ENCODE results near the gene OFD1. TPM values are rescaled to one million over a fixed set of nuclear protein-coding genes. Genes with fewer than 3 reads are reported as not detected.

OFD1 gene
- total RNA-seq, 3 donors from 2014 or later (not counting 1 experiment from before 2014, with no cell fraction given) = 62.8 to 77.6 (median 74.9) TPM

DNA sequence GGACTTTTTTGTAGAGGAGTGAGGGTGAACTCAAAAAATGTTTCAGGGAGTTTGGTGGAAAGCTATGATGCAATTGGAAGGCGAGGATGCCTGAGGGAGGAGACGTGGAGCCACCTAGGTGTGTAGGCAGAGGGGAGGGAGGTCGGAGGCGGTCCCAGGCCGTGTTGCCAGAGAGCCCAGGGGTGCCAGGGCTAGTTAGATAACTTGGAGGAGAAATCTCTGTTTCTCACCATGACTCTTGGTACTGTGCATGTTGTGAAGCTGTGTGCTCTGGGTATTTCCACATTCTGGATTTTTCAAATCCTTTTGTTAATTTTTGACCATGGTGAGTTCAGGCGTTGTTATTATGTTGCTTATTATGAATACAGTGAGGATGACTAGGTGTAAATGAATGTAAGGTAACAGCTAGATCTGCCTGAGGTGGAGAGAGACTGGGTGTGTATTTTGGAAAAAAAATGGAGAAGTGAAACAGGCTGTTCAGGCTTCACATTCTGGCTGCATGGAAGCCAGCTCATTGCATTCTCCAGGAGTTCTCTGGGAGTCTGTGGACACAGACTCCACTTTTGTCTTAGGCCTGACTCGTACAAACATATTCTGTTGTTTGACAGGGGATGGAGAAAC, 41.1 kb upstream of the OFD1 start:
- Mint-ChIP-seq H3K9me3 (no peaks in the 10 kb centered on the region), H3K27ac (peak overlapping the region; percentile 86 to 90), H3K4me3 (peak overlapping the region; percentile 64), H3K36me3 (no peaks in the 10 kb centered on the region), H3K27me3 (ENCODE audit: low read depth in 2 of 2) (no peaks in the 10 kb centered on the region), H3K4me1 (peaks cover 66% of the 10 kb centered on the region in 2 donors)
- TF ChIP-seq, protein P1, sequence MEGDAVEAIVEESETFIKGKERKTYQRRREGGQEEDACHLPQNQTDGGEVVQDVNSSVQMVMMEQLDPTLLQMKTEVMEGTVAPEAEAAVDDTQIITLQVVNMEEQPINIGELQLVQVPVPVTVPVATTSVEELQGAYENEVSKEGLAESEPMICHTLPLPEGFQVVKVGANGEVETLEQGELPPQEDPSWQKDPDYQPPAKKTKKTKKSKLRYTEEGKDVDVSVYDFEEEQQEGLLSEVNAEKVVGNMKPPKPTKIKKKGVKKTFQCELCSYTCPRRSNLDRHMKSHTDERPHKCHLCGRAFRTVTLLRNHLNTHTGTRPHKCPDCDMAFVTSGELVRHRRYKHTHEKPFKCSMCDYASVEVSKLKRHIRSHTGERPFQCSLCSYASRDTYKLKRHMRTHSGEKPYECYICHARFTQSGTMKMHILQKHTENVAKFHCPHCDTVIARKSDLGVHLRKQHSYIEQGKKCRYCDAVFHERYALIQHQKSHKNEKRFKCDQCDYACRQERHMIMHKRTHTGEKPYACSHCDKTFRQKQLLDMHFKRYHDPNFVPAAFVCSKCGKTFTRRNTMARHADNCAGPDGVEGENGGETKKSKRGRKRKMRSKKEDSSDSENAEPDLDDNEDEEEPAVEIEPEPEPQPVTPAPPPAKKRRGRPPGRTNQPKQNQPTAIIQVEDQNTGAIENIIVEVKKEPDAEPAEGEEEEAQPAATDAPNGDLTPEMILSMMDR (IDR thresholded peaks at IDR 0.05) = no peak
- intact Hi-C loops (cut with micrococcal nuclease) = loop anchor here (10.0 kb wide), 2 partner anchors 609 to 739 kb away; no protein-coding TSS in a partner anchor
- DNase-seq (no peak), ATAC-seq (no peak)
- Histone ChIP-seq H3K4me3 (ENCODE audit: low read length) (no peak overlapping the region), H3K27me3 (ENCODE audit: control insufficient read depth, insufficient read depth, low read length) (no peaks in the 10 kb centered on the region), H3K36me3 (ENCODE audit: control insufficient read depth, insufficient read depth, low read length) (no peaks in the 10 kb centered on the region), H3K4me1 (ENCODE audit: control insufficient read depth, insufficient read depth, low read length) (peaks cover 53% of the 10 kb centered on the region), H3K9me3 (ENCODE audit: control insufficient read depth, insufficient read depth, low read length) (no peaks in the 10 kb centered on the region), H3K27ac (ENCODE audit: low read length) (peak overlapping the region; percentile 95)
- WGBS (ENCODE audit: insufficient coverage) = 68% methylated on average over 6 of the region's 7 CpGs

DNA sequence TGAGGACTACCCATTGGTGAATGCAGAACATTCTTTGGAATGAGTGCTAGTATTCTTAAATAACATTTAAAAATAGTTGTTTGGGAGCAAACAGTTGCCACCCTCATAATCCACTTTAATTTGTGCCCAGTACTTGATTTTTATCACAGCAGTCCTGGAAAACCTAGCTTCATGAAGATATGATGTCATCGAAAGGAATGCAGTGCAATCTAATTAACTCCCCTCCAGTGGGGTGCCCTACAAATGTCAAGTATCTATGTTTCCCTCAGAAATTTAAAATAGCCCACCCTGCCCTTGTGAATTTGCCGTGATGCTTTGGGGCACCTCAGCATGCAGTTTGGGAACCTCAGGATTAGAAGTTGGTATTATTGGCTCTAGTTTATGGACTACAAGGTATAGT, 40.2 kb upstream of the OFD1 start:
- WGBS (ENCODE audit: insufficient coverage) = 100% methylated on average over 1 of the region's 2 CpGs
- TF ChIP-seq, protein P1 (IDR thresholded peaks at IDR 0.05) = no peak
- Histone ChIP-seq H3K36me3 (ENCODE audit: control insufficient read depth, insufficient read depth, low read length) (no peaks in the 10 kb centered on the region), H3K9me3 (ENCODE audit: control insufficient read depth, insufficient read depth, low read length) (no peaks in the 10 kb centered on the region), H3K27me3 (ENCODE audit: control insufficient read depth, insufficient read depth, low read length) (no peaks in the 10 kb centered on the region), H3K27ac (ENCODE audit: low read length) (no peak overlapping the region), H3K4me1 (ENCODE audit: control insufficient read depth, insufficient read depth, low read length) (peaks cover 56% of the 10 kb centered on the region), H3K4me3 (ENCODE audit: low read length) (no peak overlapping the region)
- intact Hi-C loops (cut with micrococcal nuclease) = loop anchor here (10.0 kb wide), 2 partner anchors 610 to 740 kb away; no protein-coding TSS in a partner anchor
- no peak for ATAC-seq
- Mint-ChIP-seq H3K4me1 (peaks cover 71 to 72% of the 10 kb centered on the region in 2 donors), H3K36me3 (no peaks in the 10 kb centered on the region), H3K27me3 (ENCODE audit: low read depth in 2 of 2) (no peaks in the 10 kb centered on the region), H3K4me3 (no peak overlapping the region), H3K27ac (peak overlapping the region; percentile 86 to 88), H3K9me3 (no peaks in the 10 kb centered on the region)
- DNase-seq = no peak

DNA sequence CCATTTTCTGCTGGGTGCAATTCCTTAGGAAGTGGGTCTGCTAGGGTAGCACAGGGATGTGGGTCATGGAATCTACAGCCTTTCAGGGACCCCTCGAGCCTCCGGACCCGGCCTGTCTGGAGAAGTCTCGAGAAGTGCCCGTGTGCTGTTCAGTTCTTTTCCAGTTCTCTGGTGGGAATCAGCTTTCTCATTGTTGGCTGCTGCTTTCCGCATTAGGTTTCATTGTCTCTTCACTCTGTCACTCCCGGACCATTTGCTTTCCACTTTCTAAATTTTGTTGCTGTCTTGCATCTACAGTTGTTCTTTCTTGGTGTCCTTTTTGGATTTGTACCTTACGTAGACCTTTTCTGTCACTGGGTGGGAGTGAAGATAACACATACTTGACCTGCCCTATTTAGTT, 39.6 kb upstream of the OFD1 start:
- peak overlapping the region; percentile 11 for H3K4me3 Mint-ChIP-seq
- H3K4me1 ChIP-seq (ENCODE audit: control insufficient read depth, insufficient read depth, low read length) = peaks cover 62% of the 10 kb centered on the region
- H3K9me3 ChIP-seq (ENCODE audit: control insufficient read depth, insufficient read depth, low read length) = no peaks in the 10 kb centered on the region
- peaks cover 73 to 75% of the 10 kb centered on the region in 2 donors for H3K4me1 Mint-ChIP-seq
- TF ChIP-seq, protein P1 (IDR thresholded peaks at IDR 0.05) = no peak
- WGBS (ENCODE audit: insufficient coverage) = 72% methylated on average over 6 of the region's 8 CpGs
- no peak overlapping the region for H3K27ac ChIP-seq (ENCODE audit: low read length)
- H3K27me3 Mint-ChIP-seq (ENCODE audit: low read depth in 2 of 2) = no peaks in the 10 kb centered on the region
- no peaks in the 10 kb centered on the region for H3K36me3 ChIP-seq (ENCODE audit: control insufficient read depth, insufficient read depth, low read length)
- no peaks in the 10 kb centered on the region for H3K36me3 Mint-ChIP-seq
- DNase-seq (no peak), ATAC-seq (no peak)
- peak overlapping the region; percentile 71 to 88 for H3K27ac Mint-ChIP-seq
- H3K9me3 Mint-ChIP-seq = no peaks in the 10 kb centered on the region
- H3K27me3 ChIP-seq (ENCODE audit: control insufficient read depth, insufficient read depth, low read length) = no peaks in the 10 kb centered on the region
- H3K4me3 ChIP-seq (ENCODE audit: low read length) = no peak overlapping the region
- intact Hi-C loops (cut with micrococcal nuclease) = loop anchor here (10.0 kb wide), 2 partner anchors 610 to 740 kb away; no protein-coding TSS in a partner anchor

Measured in natural killer cell (primary cell).